Karpas-422 (cell line): Measurements from ENCODE around the gene TECPR1. TPM values are rescaled to one million over a fixed set of nuclear protein-coding genes. Genes with fewer than 3 reads are reported as not detected.

ENCODE experiments used
- DNase-seq: peaks from one replicate; pipeline ENCODE4 v3.0.0-alpha.2; 2015
- H2AFZ ChIP-seq: fragments of 200-600 bp; sonication (generic); 2 replicates; pipeline ENCODE4 v1.6.1; 2014; ENCODE audit warnings: antibody characterized with exemption, low read length, mixed read lengths
- H3K27ac ChIP-seq: fragments of 200-600 bp; sonication (generic); 2 replicates; pipeline ENCODE4 v1.5.1; 2014; ENCODE audit warnings: mild to moderate bottlenecking, low read length, moderate library complexity
- H3K27me3 ChIP-seq: fragments of 200-600 bp; sonication (generic); 2 replicates; pipeline ENCODE4 v1.6.1; 2014; ENCODE audit warnings: low read length, mixed read lengths
- H3K36me3 ChIP-seq: fragments of 200-600 bp; sonication (generic); 2 replicates; pipeline ENCODE4 v1.6.1; 2014; ENCODE audit warnings: low read length, mixed read lengths; ENCODE audit not compliant: insufficient read depth
- H3K4me1 ChIP-seq: fragments of 200-600 bp; sonication (generic); 2 replicates; pipeline ENCODE4 v1.6.1; 2014; ENCODE audit warnings: mild to moderate bottlenecking, low read length, mixed read lengths
- H3K4me2 ChIP-seq: fragments of 200-600 bp; sonication (generic); 2 replicates; pipeline ENCODE4 v1.6.1; 2014; ENCODE audit warnings: low read length, low read depth, mild to moderate bottlenecking; ENCODE audit not compliant: poor library complexity, severe bottlenecking
- H3K4me3 ChIP-seq: fragments of 200-600 bp; sonication (generic); 2 replicates; pipeline ENCODE4 v1.5.1; 2014; ENCODE audit warnings: mild to moderate bottlenecking, antibody characterized with exemption, low read length, mixed read lengths
- H3K79me2 ChIP-seq: fragments of 200-600 bp; sonication (generic); 2 replicates; pipeline ENCODE4 v1.6.1; 2014; ENCODE audit warnings: mild to moderate bottlenecking, low read length, mixed read lengths
- H3K9ac ChIP-seq: fragments of 200-600 bp; sonication (generic); 2 replicates; pipeline ENCODE4 v1.6.0; 2014; ENCODE audit warnings: low read length
- H3K9me2 ChIP-seq: fragments of 200-600 bp; sonication (generic), shearing (Covaris generic); replicated peaks from 2 replicates; pipeline ENCODE4 v1.6.0; 2014; ENCODE audit warnings: mild to moderate bottlenecking, low read length, moderate library complexity; ENCODE audit not compliant: insufficient read depth
- H3K9me3 ChIP-seq: fragments of 300-700, 200-600 bp; sonication (generic); 2 replicates; pipeline ENCODE4 v1.6.1; 2014; ENCODE audit warnings: low read length, mixed read lengths
- H4K20me1 ChIP-seq: fragments of 200-600 bp; sonication (generic); 2 replicates; pipeline ENCODE4 v1.6.1; 2014; ENCODE audit warnings: mild to moderate bottlenecking, antibody characterized with exemption, low read length, low read depth; ENCODE audit not compliant: insufficient read depth
- total RNA-seq: library from RNA; depleted of rRNA; stranded (reverse); fragments of >200 nt; shearing (Covaris generic); gene quantifications from 2 replicates; pipeline ENCODE4 v1.2.3, GENCODE V29; 2014; ENCODE audit warnings: low replicate concordance

The TECPR1 gene
- total RNA-seq, 1 experiment from 2014 or later, result 30.7 TPM

- H2AFZ ChIP-seq, result no peak overlapping the region
- no peak overlapping the region for H3K4me2 ChIP-seq
- no peak overlapping the region for H3K4me3 ChIP-seq
- no peaks in the 10 kb centered on the region for H3K79me2 ChIP-seq
- no peaks in the 10 kb centered on the region for H3K36me3 ChIP-seq
- peaks cover 16% of the 10 kb centered on the region for H4K20me1 ChIP-seq
- no peak for DNase-seq
- H3K9me3 ChIP-seq, result no peaks in the 10 kb centered on the region
- H3K27ac ChIP-seq, result no peak overlapping the region
- H3K9me2 ChIP-seq, result no peaks in the 10 kb centered on the region
- no peak overlapping the region for H3K9ac ChIP-seq
- H3K27me3 ChIP-seq, result no peaks in the 10 kb centered on the region
- H3K4me1 ChIP-seq, result peaks cover 18% of the 10 kb centered on the region
These were observed 33.4 kb upstream of the TECPR1 start for GRCh38 chr7:98285157-98286092.

DNA sequence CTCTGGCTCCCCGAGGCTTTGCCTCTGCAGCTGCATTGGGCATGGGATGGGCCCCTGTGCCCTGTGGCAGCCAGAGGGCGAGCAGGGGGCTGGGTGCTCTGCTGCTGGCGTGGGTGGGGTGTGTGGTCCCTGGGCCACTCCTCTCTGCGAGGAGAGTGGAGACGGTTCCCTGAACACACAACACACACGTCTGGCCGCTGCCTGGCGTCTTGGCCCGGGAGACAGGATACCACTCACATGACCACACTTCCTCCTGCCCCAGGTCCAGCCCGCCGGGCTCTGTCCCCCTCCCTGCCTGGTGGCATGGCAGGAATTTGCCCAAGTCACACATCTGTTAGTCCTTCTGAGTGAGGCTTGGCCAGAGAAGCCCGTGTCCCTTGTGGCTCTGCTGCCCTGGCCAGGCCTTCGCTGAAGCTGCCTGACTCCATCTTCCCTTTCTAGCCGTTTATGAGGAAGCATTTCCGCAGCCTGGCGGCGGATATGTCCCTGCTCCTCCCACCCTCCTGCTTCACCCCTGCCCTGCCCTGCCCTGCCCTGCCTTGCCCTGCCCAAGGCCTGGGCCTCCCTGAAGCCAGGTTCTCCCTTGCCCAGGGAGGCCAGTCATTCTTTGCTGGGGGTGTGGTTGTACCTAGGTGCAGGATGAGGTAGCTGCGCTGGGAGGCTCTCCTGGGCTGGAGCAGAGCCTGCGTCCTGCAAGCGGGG, 32.5 kb upstream of the TECPR1 start:
- no peak for DNase-seq
- Histone ChIP-seq H3K9ac (no peak overlapping the region), H3K4me1 (peaks cover 18% of the 10 kb centered on the region), H3K9me3 (no peaks in the 10 kb centered on the region), H3K27ac (no peak overlapping the region), H3K4me2 (no peak overlapping the region), H2AFZ (no peak overlapping the region), H3K27me3 (no peaks in the 10 kb centered on the region), H4K20me1 (peaks cover 16% of the 10 kb centered on the region), H3K9me2 (no peaks in the 10 kb centered on the region), H3K79me2 (no peaks in the 10 kb centered on the region), H3K4me3 (no peak overlapping the region), H3K36me3 (no peaks in the 10 kb centered on the region)

- H4K20me1 ChIP-seq, result peaks cover 13% of the 10 kb centered on the region
- H3K9me3 ChIP-seq, result no peaks in the 10 kb centered on the region
- H3K27ac ChIP-seq, result no peak overlapping the region
- DNase-seq, result no peak
- H3K79me2 ChIP-seq, result no peaks in the 10 kb centered on the region
- H3K4me2 ChIP-seq, result no peak overlapping the region
- H3K9ac ChIP-seq, result no peak overlapping the region
- no peaks in the 10 kb centered on the region for H3K9me2 ChIP-seq
- no peaks in the 10 kb centered on the region for H3K27me3 ChIP-seq
- H3K36me3 ChIP-seq, result no peaks in the 10 kb centered on the region
- H3K4me1 ChIP-seq, result peaks cover 18% of the 10 kb centered on the region
- no peak overlapping the region for H2AFZ ChIP-seq
- H3K4me3 ChIP-seq, result no peak overlapping the region
These were observed 31.8 kb upstream of the TECPR1 start for GRCh38 chr7:98283887-98284222.

DNA sequence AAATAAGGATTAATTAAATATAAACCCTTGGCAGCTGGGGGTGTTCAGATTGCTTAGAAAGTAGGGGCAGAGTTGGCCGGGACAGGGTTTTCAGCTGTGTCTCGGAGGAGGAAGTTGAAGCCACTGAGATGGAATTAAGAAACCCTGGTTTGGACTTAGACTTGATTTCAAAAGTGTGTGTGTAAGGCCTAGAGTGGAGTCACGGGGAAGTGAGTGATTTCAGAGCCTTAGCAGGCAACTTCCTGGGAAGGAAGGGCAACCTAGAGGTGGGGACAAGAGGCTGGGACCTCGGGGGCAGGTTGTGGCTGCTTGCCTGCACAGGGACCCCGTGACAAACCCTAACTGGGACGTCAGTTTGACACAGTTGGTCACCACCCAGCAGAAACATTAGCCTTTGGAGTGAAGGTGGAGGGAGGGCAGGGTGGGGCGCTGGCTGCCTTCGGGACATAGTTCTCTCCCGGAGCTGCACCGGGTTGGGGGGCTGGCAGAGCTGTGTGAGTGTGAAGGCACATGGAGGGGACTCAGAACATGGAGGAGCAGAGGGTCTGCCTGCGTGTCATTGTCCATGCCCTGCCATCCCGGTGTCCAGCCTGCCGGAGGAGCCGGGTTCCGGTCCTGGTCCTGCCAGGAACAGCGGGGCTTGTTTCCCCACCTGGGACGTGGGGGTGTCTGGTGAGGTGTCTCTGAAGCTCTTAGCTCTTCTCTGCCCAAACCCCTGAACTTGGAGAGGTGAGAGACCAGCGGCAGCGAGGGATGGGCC, 31.3 kb upstream of the TECPR1 start:
- peaks cover 13% of the 10 kb centered on the region for H4K20me1 ChIP-seq
- no peaks in the 10 kb centered on the region for H3K27me3 ChIP-seq
- no peak overlapping the region for H3K9ac ChIP-seq
- H3K9me2 ChIP-seq, result no peaks in the 10 kb centered on the region
- no peaks in the 10 kb centered on the region for H3K36me3 ChIP-seq
- no peak overlapping the region for H3K27ac ChIP-seq
- no peaks in the 10 kb centered on the region for H3K9me3 ChIP-seq
- H2AFZ ChIP-seq, result no peak overlapping the region
- H3K4me3 ChIP-seq, result no peak overlapping the region
- H3K79me2 ChIP-seq, result no peaks in the 10 kb centered on the region
- H3K4me1 ChIP-seq, result peaks cover 18% of the 10 kb centered on the region
- peak; percentile 58 for DNase-seq
- no peak overlapping the region for H3K4me2 ChIP-seq

DNA sequence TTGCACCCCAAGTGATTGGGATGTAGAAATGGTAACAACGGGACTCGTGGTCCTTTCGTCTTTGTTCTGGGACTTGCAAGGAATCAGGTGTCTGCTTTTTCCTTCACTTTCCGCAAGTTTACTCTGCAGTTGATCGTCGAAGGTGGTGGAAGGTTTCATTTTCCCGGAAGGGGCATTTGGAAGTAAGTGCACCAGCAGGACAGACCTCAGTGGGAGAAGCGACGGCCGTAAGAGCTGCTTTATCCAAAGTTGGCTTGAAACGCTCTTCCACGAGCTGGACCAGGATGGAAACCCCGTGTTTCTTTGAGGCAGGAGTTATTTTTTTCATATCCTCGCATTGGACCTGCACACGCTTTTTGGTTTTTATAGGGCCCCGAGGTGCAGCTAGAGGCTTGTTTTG, 30.7 kb upstream of the TECPR1 start:
- H3K36me3 ChIP-seq, result no peaks in the 10 kb centered on the region
- H3K9ac ChIP-seq, result no peak overlapping the region
- H4K20me1 ChIP-seq, result peaks cover 13% of the 10 kb centered on the region
- H3K4me2 ChIP-seq, result peak overlapping the region; percentile 81
- no peak overlapping the region for H2AFZ ChIP-seq
- H3K9me2 ChIP-seq, result no peaks in the 10 kb centered on the region
- DNase-seq, result no peak
- no peaks in the 10 kb centered on the region for H3K9me3 ChIP-seq
- H3K27me3 ChIP-seq, result no peaks in the 10 kb centered on the region
- H3K27ac ChIP-seq, result no peak overlapping the region
- peaks cover 18% of the 10 kb centered on the region for H3K4me1 ChIP-seq
- peak overlapping the region; percentile 73; the same call in 1 of the 2 replicates for H3K4me3 ChIP-seq
- no peaks in the 10 kb centered on the region for H3K79me2 ChIP-seq

GRCh38 chr7:98281757-98282606, 29.9 kb upstream of the TECPR1 start:
- Histone ChIP-seq H3K9ac (peak overlapping the region; percentile 77), H3K27ac (no peak overlapping the region), H3K27me3 (no peaks in the 10 kb centered on the region), H2AFZ (peak overlapping the region; percentile 48; the same call in 1 of the 2 replicates), H3K4me1 (peaks cover 18% of the 10 kb centered on the region), H3K4me2 (peak overlapping the region; percentile 81), H3K9me3 (no peaks in the 10 kb centered on the region), H4K20me1 (peaks cover 9% of the 10 kb centered on the region), H3K36me3 (no peaks in the 10 kb centered on the region), H3K79me2 (no peaks in the 10 kb centered on the region), H3K9me2 (no peaks in the 10 kb centered on the region), H3K4me3 (peak overlapping the region; percentile 73)
- peak; percentile 48 for DNase-seq

- no peaks in the 10 kb centered on the region for H3K79me2 ChIP-seq
- H3K36me3 ChIP-seq, result no peaks in the 10 kb centered on the region
- no peaks in the 10 kb centered on the region for H3K27me3 ChIP-seq
- H3K9me3 ChIP-seq, result no peaks in the 10 kb centered on the region
- peak within 1 kb of the TSS; percentile 73 for H3K4me3 ChIP-seq
- no peak within 1 kb of the TSS for H3K27ac ChIP-seq
- H4K20me1 ChIP-seq, result peaks cover under 1% of the 10 kb centered on the region; the same call in 1 of the 2 replicates
- peak within 1 kb of the TSS; percentile 81 for H3K4me2 ChIP-seq
- H2AFZ ChIP-seq, result peak within 1 kb of the TSS; percentile 77
- H3K9me2 ChIP-seq, result no peaks in the 10 kb centered on the region
- H3K4me1 ChIP-seq, result peaks cover 18% of the 10 kb centered on the region
- peak; percentile 97 for DNase-seq
- peak within 1 kb of the TSS; percentile 77 for H3K9ac ChIP-seq
These were observed 29.0 kb upstream of the TECPR1 start, which contains the start of gene BRI3 for GRCh38 chr7:98280791-98281756. BRI3 (plus strand) TSS chr7:98281686; CDS start chr7:98281796, 110 bp downstream.
